A549 (cell line): ENCODE measurements around the gene MSI2. TPM values are rescaled to one million over a fixed set of nuclear protein-coding genes. Genes with fewer than 3 reads are reported as not detected.

Source experiments
- ATAC-seq, 2 experiments: fragments of 200-7000 bp in 1 of 2; fragments of >200 bp in 1 of 2; cut with Nextera tagmentation in 1 of 2; cut with Tn5 transposase in 1 of 2; 3 replicates each; pipeline versions ENCODE4 v1.8.0 to v1.9.1; 2018 to 2020; ENCODE audit warnings: mild to moderate bottlenecking in 1 of 2, moderate library complexity in 1 of 2
- CTCF ChIA-PET: fragments of 300-600 bp; sonication (Branson Sonifier 250); formaldehyde crosslinking; extraction: SDS; loops from one replicate; lab custom pipeline; 2021; ENCODE audit warnings: antibody characterized with exemption, inconsistent platforms; lab: Yijun Ruan, JAX
- POLR2A ChIA-PET: fragments of 350-600 bp; formaldehyde crosslinking; extraction: SDS; loops from one replicate; lab custom pipeline; 2021; ENCODE audit warnings: antibody characterized with exemption, inconsistent platforms; lab: Yijun Ruan, JAX
- DNase-seq, 2 experiments: peaks; one replicate each; pipeline versions ENCODE4 v3.0.0 to v3.0.0-alpha.2; 2011 to 2016; ENCODE audit warnings: low read depth in 1 of 2, low spot score in 1 of 2
- FAIRE-seq: peaks from 2 replicates; lab custom pipeline; 2011; peaks lifted over from hg19 to GRCh38; lab: Jason Lieb, UNC
- H3K27ac ChIP-seq, 2 experiments: fragments of >200 bp; sonication (Bioruptor Twin); formaldehyde crosslinking; 3 replicates each; pipeline ENCODE4 v1.5.1; 2016 to 2017
- H3K4me1 ChIP-seq: fragments of >200 bp; sonication (Bioruptor Twin); formaldehyde crosslinking; 3 replicates; pipeline ENCODE4 v1.6.1; 2016
- H3K4me2 ChIP-seq: fragments of >200 bp; sonication (Bioruptor Twin); formaldehyde crosslinking; 3 replicates; pipeline ENCODE4 v1.6.1; 2016
- H3K4me3 ChIP-seq: fragments of >200 bp; sonication (Bioruptor Twin); formaldehyde crosslinking; 3 replicates; pipeline ENCODE4 v1.5.1; 2016
- H3K9me3 ChIP-seq: fragments of >200 bp; sonication (Bioruptor Twin); formaldehyde crosslinking; 3 replicates; pipeline ENCODE4 v1.6.1; 2016
- CBX2 ChIP-seq: fragments of 200-600 bp; sonication (generic); IDR thresholded peaks from 2 replicates; pipeline ENCODE4 v1.6.1; 2016; ENCODE audit warnings: low read depth, mild to moderate bottlenecking, borderline replicate concordance
- CBX8 ChIP-seq: fragments of 200-600 bp; sonication (generic); IDR thresholded peaks from 2 replicates; pipeline ENCODE4 v1.6.1; 2016
- CHD4 ChIP-seq: fragments of 200-600 bp; sonication (generic); IDR thresholded peaks from 2 replicates; pipeline ENCODE4 v1.6.1; 2016; ENCODE audit warnings: antibody characterized with exemption, mild to moderate bottlenecking, borderline replicate concordance
- EHF ChIP-seq: fragments of 250-450 bp; sonication (Bioruptor Pico); IDR thresholded peaks from 2 replicates; pipeline ENCODE4 v1.5.0; 2020; ENCODE audit warnings: mild to moderate bottlenecking
- FOSB ChIP-seq: fragments of 250-450 bp; sonication (Bioruptor Pico); IDR thresholded peaks from 2 replicates; pipeline ENCODE4 v1.5.0; 2020; ENCODE audit warnings: mild to moderate bottlenecking, moderate library complexity
- FOSL2 ChIP-seq, 2 experiments: fragments of 450-650 bp in 1 of 2; fragments of >200 bp in 1 of 2; sonication (Bioruptor Twin) in 1 of 2; formaldehyde crosslinking; IDR thresholded peaks; 2 replicates each; pipeline versions ENCODE4 v1.5.0 to v1.6.1; 2016 to 2020; ENCODE audit warnings: mild to moderate bottlenecking in 1 of 2, moderate library complexity in 1 of 2
- FOXS1 ChIP-seq: fragments of 250-450 bp; sonication (Bioruptor Pico); IDR thresholded peaks from 2 replicates; pipeline ENCODE4 v1.5.0; 2020; ENCODE audit warnings: mild to moderate bottlenecking, moderate library complexity
- HDAC2 ChIP-seq: fragments of 200-600 bp; sonication (generic); IDR thresholded peaks from 2 replicates; pipeline ENCODE4 v1.6.1; 2016
- HEYL ChIP-seq: fragments of 250-450 bp; sonication (Bioruptor Pico); IDR thresholded peaks from 2 replicates; pipeline ENCODE4 v1.8.0; 2021; ENCODE audit warnings: mild to moderate bottlenecking, moderate library complexity
- HOXA7 ChIP-seq: fragments of 250-450 bp; sonication (Bioruptor Pico); IDR thresholded peaks from 2 replicates; pipeline ENCODE4 v1.5.0; 2020; ENCODE audit warnings: mild to moderate bottlenecking, moderate library complexity
- HOXB5 ChIP-seq: fragments of 250-450 bp; sonication (Bioruptor Pico); IDR thresholded peaks from 2 replicates; pipeline ENCODE4 v1.5.0; 2020; ENCODE audit warnings: mild to moderate bottlenecking, moderate library complexity
- JUN ChIP-seq, 2 experiments: fragments of >200 bp; sonication (Bioruptor Twin); formaldehyde crosslinking; IDR thresholded peaks; 2 replicates in 1 of 2; 3 replicates in 1 of 2; pipeline ENCODE4 v1.6.1; 2016 to 2017
- JUNB ChIP-seq: fragments of >200 bp; sonication (Bioruptor Twin); formaldehyde crosslinking; IDR thresholded peaks from 2 replicates; pipeline ENCODE4 v1.6.1; 2016
- KDM5A ChIP-seq: fragments of 200-600 bp; sonication (generic); IDR thresholded peaks from 2 replicates; pipeline ENCODE4 v1.6.1; 2016; ENCODE audit warnings: antibody characterized with exemption, mild to moderate bottlenecking
- MAFK ChIP-seq: fragments of 450-650 bp; IDR thresholded peaks from 2 replicates; pipeline ENCODE4 v1.6.1; 2014; ENCODE audit not compliant: partially characterized antibody
- MAZ ChIP-seq: fragments of 150-350 bp; IDR thresholded peaks from 2 replicates; pipeline ENCODE4 v1.6.1; 2014; ENCODE audit warnings: antibody characterized with exemption, low read depth, low read length, borderline replicate concordance
- NFE2L2 ChIP-seq: fragments of 150-350 bp; conservative IDR thresholded peaks from 2 replicates; pipeline ENCODE4 v1.6.1; 2014; ENCODE audit warnings: low read length
- RARB ChIP-seq: fragments of 250-450 bp; sonication (Bioruptor Pico); IDR thresholded peaks from 2 replicates; pipeline ENCODE4 v1.8.0; 2021; ENCODE audit warnings: mild to moderate bottlenecking, moderate library complexity
- RCOR1 ChIP-seq: fragments of 150-350 bp; IDR thresholded peaks from 2 replicates; pipeline ENCODE4 v1.6.1; 2014; ENCODE audit warnings: antibody characterized with exemption, low read length, low read depth
- RFX5 ChIP-seq: fragments of 450-650 bp; IDR thresholded peaks from 2 replicates; pipeline ENCODE4 v1.7.1; 2014; ENCODE audit warnings: antibody characterized with exemption, mild to moderate bottlenecking, moderate library complexity
- RNF2 ChIP-seq: fragments of 200-600 bp; sonication (generic); IDR thresholded peaks from 2 replicates; pipeline ENCODE4 v1.6.1; 2016; ENCODE audit warnings: low read depth, mild to moderate bottlenecking, antibody characterized with exemption, moderate library complexity, borderline replicate concordance
- TFCP2L1 ChIP-seq: fragments of 250-450 bp; sonication (Bioruptor Pico); IDR thresholded peaks from 2 replicates; pipeline ENCODE4 v1.5.0; 2021; ENCODE audit warnings: mild to moderate bottlenecking
- ZNF302 ChIP-seq: fragments of 250-450 bp; sonication (Bioruptor Pico); IDR thresholded peaks from 2 replicates; pipeline ENCODE4 v1.9.0; 2021; ENCODE audit warnings: inconsistent platforms, mild to moderate bottlenecking, moderate library complexity
- WGBS: methylation state at CpG from one replicate; pipeline ENCODE4 v1.1.6; 2017; ENCODE audit errors: missing lambda C conversion rate; 5-methylcytosine and 5-hydroxymethylcytosine counted together
- polyA plus RNA-seq, 4 experiments: library from polyadenylated mRNA; depleted of rRNA in 3 of 4; stranded (reverse); fragments of >200 nt; fragmentation: RNase III in 1 of 4; extraction: RNeasy Plus Mini Kit Qiagen cat#74134 plus additional on column Dnase treatment in 1 of 4; gene quantifications; 2 replicates in 3 of 4; 3 replicates in 1 of 4; pipeline ENCODE4 v1.2.3, GENCODE V29; 2011 to 2017
- TF ChIP-seq, protein P1 (sequence below): fragments of 250-450 bp; sonication (Bioruptor Pico); IDR thresholded peaks from 2 replicates; pipeline ENCODE4 v1.5.0; 2021; ENCODE audit warnings: mild to moderate bottlenecking, moderate library complexity, borderline replicate concordance
- TF ChIP-seq, protein P2 (sequence below): IDR thresholded peaks from 2 replicates; pipeline ENCODE4 v1.6.1; 2012; ENCODE audit warnings: low read depth, borderline replicate concordance
- TF ChIP-seq, protein P3 (sequence below): fragments of 150-350 bp; IDR thresholded peaks from 2 replicates; pipeline ENCODE4 v1.6.1; 2014; ENCODE audit warnings: low read depth, mild to moderate bottlenecking, low read length
- TF ChIP-seq, protein P4 (sequence below): fragments of >200 bp; sonication (Bioruptor Twin); formaldehyde crosslinking; IDR thresholded peaks from 3 replicates; pipeline ENCODE4 v1.5.1; 2016
- TF ChIP-seq, protein P5 (sequence below): fragments of 250-450 bp; sonication (Bioruptor Pico); IDR thresholded peaks from 2 replicates; pipeline ENCODE4 v1.5.0; 2020; ENCODE audit warnings: low read depth, mild to moderate bottlenecking, moderate library complexity
- TF ChIP-seq, protein P6 (sequence below): IDR thresholded peaks from 2 replicates; pipeline ENCODE4 v1.6.1; 2012
- TF ChIP-seq, protein P7 (sequence below): fragments of >200 bp; sonication (Bioruptor Twin); formaldehyde crosslinking; IDR thresholded peaks from 2 replicates; pipeline ENCODE4 v1.6.1; 2016

The MSI2 gene
- polyA plus RNA-seq, 2 of the 4 experiments (the other 2 are of a cell fraction), result 43.6 to 44.4 TPM

DNA sequence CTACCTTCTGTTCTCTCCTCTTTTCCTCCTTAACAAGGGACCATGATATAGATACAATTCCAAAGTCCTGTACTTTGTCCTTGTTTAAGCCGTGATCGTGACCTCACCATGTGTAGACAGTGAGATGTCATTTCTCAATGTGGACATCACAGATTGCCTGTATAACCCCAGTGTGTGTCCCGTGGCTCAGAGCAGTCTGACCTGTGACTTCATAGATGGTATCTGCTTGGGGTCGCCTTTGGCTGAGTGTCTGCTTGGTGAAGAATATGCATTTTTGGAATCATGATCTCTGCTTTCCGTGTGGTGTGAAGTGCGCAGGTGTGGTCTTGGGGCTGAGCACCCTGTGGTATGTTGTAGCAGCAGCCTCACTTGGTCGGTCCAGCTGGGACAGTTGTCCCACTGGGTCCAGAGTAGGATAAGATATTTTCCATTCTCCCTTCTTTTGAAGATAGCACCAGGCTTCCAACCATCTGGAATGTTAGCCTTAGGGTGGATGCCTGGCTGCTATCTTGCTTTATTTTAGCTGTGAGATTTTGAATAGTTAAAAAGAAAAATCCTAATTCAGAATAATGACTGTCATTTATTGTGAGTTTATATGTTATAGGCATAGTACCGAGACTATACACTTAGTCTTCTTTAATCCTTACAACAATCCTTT, 13.4 kb downstream of the MSI2 start:
- ChIA-PET CTCF (interaction anchor here (0.7 to 4.2 kb wide), 5 partner anchors 27 to 514 kb away, joined by 3 to 33 read pairs (median 4); no protein-coding TSS in a partner anchor), POLR2A (no interaction called here)
- no peak for ATAC-seq
- Histone ChIP-seq H3K4me1 (peaks cover 1% of the 10 kb centered on the region; the same call in 1 of the 3 replicates), H3K4me2 (no peak overlapping the region), H3K9me3 (no peaks in the 10 kb centered on the region)
- WGBS, result 100% methylated on average over 8 of the region's 8 CpGs
- DNase-seq, result no peak
- TF ChIP-seq FOSB (no peak), JUNB (no peak), FOSL2 (IDR thresholded peaks at IDR 0.05) (no peak), FOSL2 (CRISPR knock-in tag; IDR thresholded peaks at IDR 0.05) (no peak), RFX5 (no peak), MAFK (no peak), RCOR1 (no peak), FOXS1 (CRISPR knock-in tag) (no peak), HEYL (no peak), CBX8 (no peak), TFCP2L1 (CRISPR knock-in tag) (no peak), RARB (CRISPR knock-in tag) (no peak), MAZ (no peak)
- TF ChIP-seq, protein P1, sequence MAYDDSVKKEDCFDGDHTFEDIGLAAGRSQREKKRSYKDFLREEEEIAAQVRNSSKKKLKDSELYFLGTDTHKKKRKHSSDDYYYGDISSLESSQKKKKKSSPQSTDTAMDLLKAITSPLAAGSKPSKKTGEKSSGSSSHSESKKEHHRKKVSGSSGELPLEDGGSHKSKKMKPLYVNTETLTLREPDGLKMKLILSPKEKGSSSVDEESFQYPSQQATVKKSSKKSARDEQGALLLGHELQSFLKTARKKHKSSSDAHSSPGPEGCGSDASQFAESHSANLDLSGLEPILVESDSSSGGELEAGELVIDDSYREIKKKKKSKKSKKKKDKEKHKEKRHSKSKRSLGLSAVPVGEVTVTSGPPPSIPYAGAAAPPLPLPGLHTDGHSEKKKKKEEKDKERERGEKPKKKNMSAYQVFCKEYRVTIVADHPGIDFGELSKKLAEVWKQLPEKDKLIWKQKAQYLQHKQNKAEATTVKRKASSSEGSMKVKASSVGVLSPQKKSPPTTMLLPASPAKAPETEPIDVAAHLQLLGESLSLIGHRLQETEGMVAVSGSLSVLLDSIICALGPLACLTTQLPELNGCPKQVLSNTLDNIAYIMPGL (CRISPR knock-in tag), result no peak
- TF ChIP-seq, protein P2, sequence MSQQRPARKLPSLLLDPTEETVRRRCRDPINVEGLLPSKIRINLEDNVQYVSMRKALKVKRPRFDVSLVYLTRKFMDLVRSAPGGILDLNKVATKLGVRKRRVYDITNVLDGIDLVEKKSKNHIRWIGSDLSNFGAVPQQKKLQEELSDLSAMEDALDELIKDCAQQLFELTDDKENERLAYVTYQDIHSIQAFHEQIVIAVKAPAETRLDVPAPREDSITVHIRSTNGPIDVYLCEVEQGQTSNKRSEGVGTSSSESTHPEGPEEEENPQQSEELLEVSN, result no peak
- TF ChIP-seq, protein P3, sequence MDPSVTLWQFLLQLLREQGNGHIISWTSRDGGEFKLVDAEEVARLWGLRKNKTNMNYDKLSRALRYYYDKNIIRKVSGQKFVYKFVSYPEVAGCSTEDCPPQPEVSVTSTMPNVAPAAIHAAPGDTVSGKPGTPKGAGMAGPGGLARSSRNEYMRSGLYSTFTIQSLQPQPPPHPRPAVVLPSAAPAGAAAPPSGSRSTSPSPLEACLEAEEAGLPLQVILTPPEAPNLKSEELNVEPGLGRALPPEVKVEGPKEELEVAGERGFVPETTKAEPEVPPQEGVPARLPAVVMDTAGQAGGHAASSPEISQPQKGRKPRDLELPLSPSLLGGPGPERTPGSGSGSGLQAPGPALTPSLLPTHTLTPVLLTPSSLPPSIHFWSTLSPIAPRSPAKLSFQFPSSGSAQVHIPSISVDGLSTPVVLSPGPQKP, result no peak
- TF ChIP-seq, all 56 proteins: peak for 0
- no peak for FAIRE-seq
- no peak overlapping the region for H3K4me3 ChIP-seq
- H3K27ac ChIP-seq, result no peak overlapping the region

DNA sequence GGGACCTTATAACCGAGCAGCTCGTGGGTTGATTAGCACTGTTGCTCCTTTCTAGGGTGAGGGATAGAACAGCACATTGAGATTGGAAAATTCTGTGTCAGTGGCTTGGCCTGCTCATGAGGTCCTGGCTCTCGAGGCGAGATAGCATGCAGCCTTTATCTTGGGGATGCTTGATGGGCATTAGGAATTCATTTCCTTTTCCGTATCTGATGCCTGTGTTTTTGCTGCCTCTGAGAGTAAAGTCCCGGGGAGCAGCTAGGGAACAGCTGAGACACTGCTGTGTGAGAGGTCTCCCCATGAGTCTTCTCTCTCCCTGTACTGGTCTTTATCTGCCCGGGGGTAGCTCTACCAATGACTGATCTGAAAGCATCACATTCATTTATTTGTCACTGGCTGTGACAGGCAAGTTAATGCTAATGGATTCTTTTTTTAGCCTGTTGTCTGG, 14.5 kb downstream of the MSI2 start:
- no peak for ATAC-seq
- WGBS, result 85% methylated on average over 7 of the region's 7 CpGs
- TF ChIP-seq CBX2 (no peak), CHD4 (no peak), KDM5A (no peak), JUN (IDR thresholded peaks at IDR 0.05) (no peak), HOXB5 (no peak), HDAC2 (no peak), NFE2L2 (no peak), RCOR1 (no peak), RNF2 (no peak), ZNF302 (CRISPR knock-in tag) (no peak), EHF (CRISPR knock-in tag) (no peak), HEYL (no peak), HOXA7 (CRISPR knock-in tag) (no peak)
- TF ChIP-seq, protein P4, sequence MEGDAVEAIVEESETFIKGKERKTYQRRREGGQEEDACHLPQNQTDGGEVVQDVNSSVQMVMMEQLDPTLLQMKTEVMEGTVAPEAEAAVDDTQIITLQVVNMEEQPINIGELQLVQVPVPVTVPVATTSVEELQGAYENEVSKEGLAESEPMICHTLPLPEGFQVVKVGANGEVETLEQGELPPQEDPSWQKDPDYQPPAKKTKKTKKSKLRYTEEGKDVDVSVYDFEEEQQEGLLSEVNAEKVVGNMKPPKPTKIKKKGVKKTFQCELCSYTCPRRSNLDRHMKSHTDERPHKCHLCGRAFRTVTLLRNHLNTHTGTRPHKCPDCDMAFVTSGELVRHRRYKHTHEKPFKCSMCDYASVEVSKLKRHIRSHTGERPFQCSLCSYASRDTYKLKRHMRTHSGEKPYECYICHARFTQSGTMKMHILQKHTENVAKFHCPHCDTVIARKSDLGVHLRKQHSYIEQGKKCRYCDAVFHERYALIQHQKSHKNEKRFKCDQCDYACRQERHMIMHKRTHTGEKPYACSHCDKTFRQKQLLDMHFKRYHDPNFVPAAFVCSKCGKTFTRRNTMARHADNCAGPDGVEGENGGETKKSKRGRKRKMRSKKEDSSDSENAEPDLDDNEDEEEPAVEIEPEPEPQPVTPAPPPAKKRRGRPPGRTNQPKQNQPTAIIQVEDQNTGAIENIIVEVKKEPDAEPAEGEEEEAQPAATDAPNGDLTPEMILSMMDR, result no peak
- TF ChIP-seq, protein P5, sequence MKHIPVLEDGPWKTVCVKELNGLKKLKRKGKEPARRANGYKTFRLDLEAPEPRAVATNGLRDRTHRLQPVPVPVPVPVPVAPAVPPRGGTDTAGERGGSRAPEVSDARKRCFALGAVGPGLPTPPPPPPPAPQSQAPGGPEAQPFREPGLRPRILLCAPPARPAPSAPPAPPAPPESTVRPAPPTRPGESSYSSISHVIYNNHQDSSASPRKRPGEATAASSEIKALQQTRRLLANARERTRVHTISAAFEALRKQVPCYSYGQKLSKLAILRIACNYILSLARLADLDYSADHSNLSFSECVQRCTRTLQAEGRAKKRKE, result no peak
- TF ChIP-seq, protein P6, sequence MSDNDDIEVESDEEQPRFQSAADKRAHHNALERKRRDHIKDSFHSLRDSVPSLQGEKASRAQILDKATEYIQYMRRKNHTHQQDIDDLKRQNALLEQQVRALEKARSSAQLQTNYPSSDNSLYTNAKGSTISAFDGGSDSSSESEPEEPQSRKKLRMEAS, result no peak
- TF ChIP-seq, protein P7, sequence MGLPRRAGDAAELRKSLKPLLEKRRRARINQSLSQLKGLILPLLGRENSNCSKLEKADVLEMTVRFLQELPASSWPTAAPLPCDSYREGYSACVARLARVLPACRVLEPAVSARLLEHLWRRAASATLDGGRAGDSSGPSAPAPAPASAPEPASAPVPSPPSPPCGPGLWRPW, result no peak

More for the DNA sequence above, 14.5 kb downstream of the MSI2 start:
- CTCF ChIA-PET, result interaction anchor here (0.8 to 4.2 kb wide), 7 partner anchors 13 to 513 kb away, joined by 4 to 33 read pairs (median 4); no protein-coding TSS in a partner anchor
- no peak for DNase-seq
- no peak for FAIRE-seq
- no peaks in the 10 kb centered on the region for H3K4me1 ChIP-seq
- no peak overlapping the region for H3K4me3 ChIP-seq
- H3K4me2 ChIP-seq, result no peak overlapping the region
- no peaks in the 10 kb centered on the region for H3K9me3 ChIP-seq
- POLR2A ChIA-PET, result no interaction called here
- no peak overlapping the region for H3K27ac ChIP-seq
